ENCODE measurements around the gene DNAJA3. TPM values are rescaled to one million over a fixed set of nuclear protein-coding genes. Genes with fewer than 3 reads are reported as not detected.

The DNAJA3 gene
- total and polyA plus RNA-seq, 3 donors from 2014 or later: 56.0 to 88.3 (median 80.2) TPM

GRCh38 chr16:4454623-4455022 lies 29.0 kb downstream of the DNAJA3 start:
- no peaks in the 10 kb centered on the region for H3K27me3 ChIP-seq
- peaks cover 6% of the 10 kb centered on the region for H3K4me1 ChIP-seq
- DNase-seq: no peak
- WGBS, 2 donors: 78 to 87% methylated on average over 9 of the region's 9 CpGs
- intact Hi-C loops (cut with DNase I; ENCODE audit: low total_unique reads): no loop called here
- H3K4me3 ChIP-seq: no peak overlapping the region
- no peak overlapping the region for H3K27ac ChIP-seq
- H3K36me3 ChIP-seq (ENCODE audit: low read depth, missing control alignments): no peaks in the 10 kb centered on the region
- H3K9me3 ChIP-seq: no peaks in the 10 kb centered on the region
- no peak for TF ChIP-seq POLR2A (IDR thresholded peaks at IDR 0.05)
- TF ChIP-seq, protein P1, sequence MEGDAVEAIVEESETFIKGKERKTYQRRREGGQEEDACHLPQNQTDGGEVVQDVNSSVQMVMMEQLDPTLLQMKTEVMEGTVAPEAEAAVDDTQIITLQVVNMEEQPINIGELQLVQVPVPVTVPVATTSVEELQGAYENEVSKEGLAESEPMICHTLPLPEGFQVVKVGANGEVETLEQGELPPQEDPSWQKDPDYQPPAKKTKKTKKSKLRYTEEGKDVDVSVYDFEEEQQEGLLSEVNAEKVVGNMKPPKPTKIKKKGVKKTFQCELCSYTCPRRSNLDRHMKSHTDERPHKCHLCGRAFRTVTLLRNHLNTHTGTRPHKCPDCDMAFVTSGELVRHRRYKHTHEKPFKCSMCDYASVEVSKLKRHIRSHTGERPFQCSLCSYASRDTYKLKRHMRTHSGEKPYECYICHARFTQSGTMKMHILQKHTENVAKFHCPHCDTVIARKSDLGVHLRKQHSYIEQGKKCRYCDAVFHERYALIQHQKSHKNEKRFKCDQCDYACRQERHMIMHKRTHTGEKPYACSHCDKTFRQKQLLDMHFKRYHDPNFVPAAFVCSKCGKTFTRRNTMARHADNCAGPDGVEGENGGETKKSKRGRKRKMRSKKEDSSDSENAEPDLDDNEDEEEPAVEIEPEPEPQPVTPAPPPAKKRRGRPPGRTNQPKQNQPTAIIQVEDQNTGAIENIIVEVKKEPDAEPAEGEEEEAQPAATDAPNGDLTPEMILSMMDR (IDR thresholded peaks at IDR 0.05): no peak

DNA sequence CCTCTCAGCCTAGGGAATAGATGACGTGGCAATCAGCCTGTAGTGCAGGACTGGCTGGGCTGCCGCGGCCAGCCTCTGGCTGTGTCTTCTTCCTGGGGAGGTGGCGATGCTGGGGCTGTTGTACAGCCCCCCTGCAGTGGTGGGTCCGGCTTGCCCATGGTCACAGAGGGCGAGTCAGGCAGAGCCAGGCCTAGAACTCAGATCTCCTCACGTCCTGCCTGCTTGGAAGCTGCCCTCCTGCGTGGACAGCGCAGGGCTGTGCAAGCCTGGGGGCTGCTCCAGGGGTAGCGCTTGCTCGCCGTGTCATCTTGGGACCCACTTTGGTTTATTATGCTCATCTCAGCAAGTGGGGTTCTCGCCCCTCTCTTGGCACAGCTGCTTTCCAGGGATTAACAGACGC lies 29.4 kb downstream of the DNAJA3 start:
- peaks cover 6% of the 10 kb centered on the region for H3K4me1 ChIP-seq
- H3K36me3 ChIP-seq (ENCODE audit: low read depth, missing control alignments): no peaks in the 10 kb centered on the region
- WGBS, 2 donors: 82 to 87% methylated on average over 9 to 14 of the region's 14 CpGs
- H3K27ac ChIP-seq: no peak overlapping the region
- no peaks in the 10 kb centered on the region for H3K27me3 ChIP-seq
- H3K9me3 ChIP-seq: no peaks in the 10 kb centered on the region
- no peak for TF ChIP-seq POLR2A (IDR thresholded peaks at IDR 0.05)
- TF ChIP-seq, protein P1 (IDR thresholded peaks at IDR 0.05): no peak
- DNase-seq: no peak
- H3K4me3 ChIP-seq: no peak overlapping the region
- intact Hi-C loops (cut with DNase I; ENCODE audit: low total_unique reads): no loop called here

- no peaks in the 10 kb centered on the region for H3K9me3 ChIP-seq
- H3K36me3 ChIP-seq (ENCODE audit: low read depth, missing control alignments): no peaks in the 10 kb centered on the region
- H3K4me1 ChIP-seq: peaks cover 6% of the 10 kb centered on the region
- WGBS, 2 donors: 69 to 75% methylated on average over 7 to 10 of the region's 10 CpGs
- no peak overlapping the region for H3K27ac ChIP-seq
- H3K27me3 ChIP-seq: no peaks in the 10 kb centered on the region
- intact Hi-C loops (cut with DNase I; ENCODE audit: low total_unique reads): no loop called here
- H3K4me3 ChIP-seq: no peak overlapping the region
- TF ChIP-seq, protein P1 (IDR thresholded peaks at IDR 0.05): no peak
- TF ChIP-seq POLR2A (IDR thresholded peaks at IDR 0.05): no peak
- no peak for DNase-seq
Observed at GRCh38 chr16:4455951-4456350, 30.3 kb downstream of the DNAJA3 start.

- DNase-seq: no peak
- Histone ChIP-seq H3K9me3 (no peaks in the 10 kb centered on the region), H3K4me1 (peaks cover 6% of the 10 kb centered on the region), H3K27ac (no peak overlapping the region), H3K36me3 (ENCODE audit: low read depth, missing control alignments) (no peaks in the 10 kb centered on the region), H3K4me3 (no peak overlapping the region), H3K27me3 (no peaks in the 10 kb centered on the region)
- intact Hi-C loops (cut with DNase I; ENCODE audit: low total_unique reads): no loop called here
- TF ChIP-seq POLR2A (IDR thresholded peaks at IDR 0.05): no peak
- TF ChIP-seq, protein P1 (IDR thresholded peaks at IDR 0.05): no peak
- WGBS, 2 donors: 89 to 90% methylated on average over 5 of the region's 5 CpGs
Observed at GRCh38 chr16:4460936-4461249, 35.2 kb downstream of the DNAJA3 start.

DNA sequence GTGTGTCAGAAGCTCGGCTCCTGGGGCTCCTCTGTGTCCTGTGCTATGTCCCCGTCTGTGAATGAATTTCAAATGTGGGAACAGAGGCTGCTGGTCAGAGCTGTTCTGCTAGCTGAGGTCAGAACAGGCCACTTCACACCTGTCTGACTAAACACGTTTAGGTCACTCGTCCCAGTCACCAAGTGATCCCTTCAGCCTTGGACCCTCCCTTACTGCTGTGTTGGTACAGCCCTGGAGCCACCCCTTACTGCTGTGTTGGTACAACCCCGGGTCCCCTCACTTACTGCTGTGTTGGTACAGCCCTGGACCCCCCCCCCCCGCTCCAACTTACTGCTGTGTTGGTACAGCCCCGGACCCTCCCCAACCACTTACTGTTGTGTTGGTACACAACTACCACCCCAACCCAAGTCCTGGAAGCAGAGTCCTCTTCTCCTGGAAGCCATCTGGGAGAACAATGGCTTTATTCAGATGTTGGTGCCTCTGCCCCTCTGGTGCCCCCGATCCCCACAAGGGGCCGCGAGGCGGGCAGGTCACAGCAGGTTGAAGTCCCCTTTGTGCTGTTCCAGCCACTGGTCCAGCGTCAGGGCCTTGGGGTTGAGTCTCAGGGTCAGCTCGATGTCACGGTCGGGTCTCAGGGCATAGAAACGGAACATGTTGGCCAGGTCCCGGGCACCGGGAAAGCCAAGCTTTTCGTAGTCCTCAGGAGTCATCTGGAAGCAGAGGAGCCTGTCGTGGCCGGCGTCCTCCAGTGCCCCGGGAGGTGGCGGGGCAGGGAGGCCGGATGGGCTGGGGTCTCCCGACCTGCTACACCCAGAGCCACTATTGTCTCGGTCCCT lies 35.8 kb downstream of the DNAJA3 start:
- no peak overlapping the region for H3K27ac ChIP-seq
- intact Hi-C loops (cut with DNase I; ENCODE audit: low total_unique reads): no loop called here
- DNase-seq: no peak
- no peaks in the 10 kb centered on the region for H3K27me3 ChIP-seq
- no peaks in the 10 kb centered on the region for H3K36me3 ChIP-seq (ENCODE audit: low read depth, missing control alignments)
- H3K4me1 ChIP-seq: peaks cover 6% of the 10 kb centered on the region
- TF ChIP-seq, protein P1 (IDR thresholded peaks at IDR 0.05): no peak
- TF ChIP-seq POLR2A (IDR thresholded peaks at IDR 0.05): no peak
- no peaks in the 10 kb centered on the region for H3K9me3 ChIP-seq
- WGBS, 2 donors: 74 to 85% methylated on average over 20 to 27 of the region's 27 CpGs
- H3K4me3 ChIP-seq: no peak overlapping the region

Measured in testis (tissue), 3 donors.